Loucy (cell line): ENCODE results near the gene GCHFR.

Experiments used
- H2AFZ ChIP-seq: fragments of 200-600 bp; sonication (generic); 2 replicates; pipeline ENCODE4 v1.6.0; 2016; ENCODE audit warnings: antibody characterized with exemption, mild to moderate bottlenecking, low read length, moderate library complexity
- H3F3A ChIP-seq: fragments of 200-600 bp; 2 replicates; pipeline ENCODE4 v1.6.0; 2016; ENCODE audit warnings: antibody characterized with exemption, low read depth, mild to moderate bottlenecking
- H3K27me3 ChIP-seq: fragments of 200-600 bp; sonication (generic); 2 replicates; pipeline ENCODE4 v1.6.1; 2014; ENCODE audit warnings: low read length, mild to moderate bottlenecking; ENCODE audit not compliant: insufficient read depth, poor library complexity, severe bottlenecking
- H3K36me3 ChIP-seq: fragments of 200-600 bp; sonication (generic); 2 replicates; pipeline ENCODE4 v1.6.1; 2016; ENCODE audit warnings: low read length; ENCODE audit not compliant: insufficient read depth
- H3K4me1 ChIP-seq: fragments of 200-600 bp; sonication (generic); 2 replicates; pipeline ENCODE4 v1.5.1; 2014; ENCODE audit warnings: low read length, mild to moderate bottlenecking; ENCODE audit not compliant: insufficient read depth, poor library complexity, severe bottlenecking
- H3K4me2 ChIP-seq: fragments of 200-600 bp; sonication (generic); 2 replicates; pipeline ENCODE4 v1.6.0; 2014; ENCODE audit warnings: antibody characterized with exemption, low read length, low read depth, mild to moderate bottlenecking; ENCODE audit not compliant: poor library complexity, severe bottlenecking
- H3K4me3 ChIP-seq: fragments of 200-600 bp; sonication (generic); 2 replicates; pipeline ENCODE4 v1.5.1; 2014; ENCODE audit warnings: low read length, mild to moderate bottlenecking, mixed read lengths; ENCODE audit not compliant: poor library complexity, severe bottlenecking
- H3K79me2 ChIP-seq: fragments of 200-600 bp; sonication (generic); 2 replicates; pipeline ENCODE4 v1.6.1; 2014; ENCODE audit warnings: low read length; ENCODE audit not compliant: insufficient read depth
- H3K9ac ChIP-seq: fragments of 200-600 bp; sonication (generic); 2 replicates; pipeline ENCODE4 v1.6.0; 2014; ENCODE audit warnings: mild to moderate bottlenecking, low read depth, low read length, moderate library complexity; ENCODE audit not compliant: poor library complexity, severe bottlenecking
- H3K9me2 ChIP-seq: fragments of 200-600 bp; sonication (generic); replicated peaks from 2 replicates; pipeline ENCODE4 v1.6.1; 2016; ENCODE audit warnings: low read depth, low read length, mixed read lengths
- H3K9me3 ChIP-seq: fragments of 200-600 bp; sonication (generic); 2 replicates; pipeline ENCODE4 v1.6.1; 2014; ENCODE audit warnings: mild to moderate bottlenecking, antibody characterized with exemption, low read length, low read depth; ENCODE audit not compliant: insufficient read depth
- H4K20me1 ChIP-seq: fragments of 200-600 bp; sonication (generic); 2 replicates; pipeline ENCODE4 v1.6.0; 2014; ENCODE audit warnings: antibody characterized with exemption, low read length, mild to moderate bottlenecking; ENCODE audit not compliant: insufficient read depth, poor library complexity, severe bottlenecking
- EZH2phosphoT487 ChIP-seq: fragments of 200-600 bp; IDR thresholded peaks from 2 replicates; pipeline ENCODE4 v1.6.1; 2018; ENCODE audit warnings: antibody characterized with exemption, mild to moderate bottlenecking, moderate library complexity, borderline replicate concordance
- TF ChIP-seq, protein P1 (sequence below): fragments of 200-600 bp; sonication (generic); conservative IDR thresholded peaks from 2 replicates; pipeline ENCODE4 v1.5.1; 2014; ENCODE audit warnings: mild to moderate bottlenecking, antibody characterized with exemption, low read length

GCHFR gene

DNA sequence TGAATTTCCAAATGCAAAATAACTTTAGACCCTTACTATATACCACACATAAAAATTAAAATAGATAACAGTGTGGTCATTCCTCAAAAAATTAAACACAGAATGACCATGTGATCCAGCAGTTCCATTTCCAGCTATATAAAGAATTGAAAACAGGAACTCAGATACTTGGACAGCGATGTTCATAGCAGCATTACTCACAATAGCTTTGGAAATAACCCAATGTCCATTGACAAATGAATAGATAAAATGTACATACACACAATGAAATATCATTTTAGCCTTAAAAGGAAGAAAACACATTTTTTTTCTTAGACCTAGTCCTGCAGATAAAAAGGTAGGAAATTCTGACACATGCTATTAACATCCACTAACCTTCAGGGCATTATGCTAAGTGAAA lies 42.2 kb upstream of the GCHFR start:
- no peaks in the 10 kb centered on the region for H3K27me3 ChIP-seq
- no peaks in the 10 kb centered on the region for H4K20me1 ChIP-seq
- H3K4me3 ChIP-seq: no peak overlapping the region
- H3K4me2 ChIP-seq: no peak overlapping the region
- H3K9me2 ChIP-seq: no peaks in the 10 kb centered on the region
- no peak overlapping the region for H3K9ac ChIP-seq
- TF ChIP-seq, protein P1, sequence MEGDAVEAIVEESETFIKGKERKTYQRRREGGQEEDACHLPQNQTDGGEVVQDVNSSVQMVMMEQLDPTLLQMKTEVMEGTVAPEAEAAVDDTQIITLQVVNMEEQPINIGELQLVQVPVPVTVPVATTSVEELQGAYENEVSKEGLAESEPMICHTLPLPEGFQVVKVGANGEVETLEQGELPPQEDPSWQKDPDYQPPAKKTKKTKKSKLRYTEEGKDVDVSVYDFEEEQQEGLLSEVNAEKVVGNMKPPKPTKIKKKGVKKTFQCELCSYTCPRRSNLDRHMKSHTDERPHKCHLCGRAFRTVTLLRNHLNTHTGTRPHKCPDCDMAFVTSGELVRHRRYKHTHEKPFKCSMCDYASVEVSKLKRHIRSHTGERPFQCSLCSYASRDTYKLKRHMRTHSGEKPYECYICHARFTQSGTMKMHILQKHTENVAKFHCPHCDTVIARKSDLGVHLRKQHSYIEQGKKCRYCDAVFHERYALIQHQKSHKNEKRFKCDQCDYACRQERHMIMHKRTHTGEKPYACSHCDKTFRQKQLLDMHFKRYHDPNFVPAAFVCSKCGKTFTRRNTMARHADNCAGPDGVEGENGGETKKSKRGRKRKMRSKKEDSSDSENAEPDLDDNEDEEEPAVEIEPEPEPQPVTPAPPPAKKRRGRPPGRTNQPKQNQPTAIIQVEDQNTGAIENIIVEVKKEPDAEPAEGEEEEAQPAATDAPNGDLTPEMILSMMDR: no peak
- no peak for TF ChIP-seq EZH2phosphoT487
- no peaks in the 10 kb centered on the region for H3K4me1 ChIP-seq
- no peaks in the 10 kb centered on the region for H3K79me2 ChIP-seq
- peaks cover 4% of the 10 kb centered on the region; the same call in 1 of the 2 replicates for H3F3A ChIP-seq
- no peak overlapping the region for H2AFZ ChIP-seq
- H3K36me3 ChIP-seq: peaks cover 69% of the 10 kb centered on the region
- H3K9me3 ChIP-seq: no peaks in the 10 kb centered on the region

DNA sequence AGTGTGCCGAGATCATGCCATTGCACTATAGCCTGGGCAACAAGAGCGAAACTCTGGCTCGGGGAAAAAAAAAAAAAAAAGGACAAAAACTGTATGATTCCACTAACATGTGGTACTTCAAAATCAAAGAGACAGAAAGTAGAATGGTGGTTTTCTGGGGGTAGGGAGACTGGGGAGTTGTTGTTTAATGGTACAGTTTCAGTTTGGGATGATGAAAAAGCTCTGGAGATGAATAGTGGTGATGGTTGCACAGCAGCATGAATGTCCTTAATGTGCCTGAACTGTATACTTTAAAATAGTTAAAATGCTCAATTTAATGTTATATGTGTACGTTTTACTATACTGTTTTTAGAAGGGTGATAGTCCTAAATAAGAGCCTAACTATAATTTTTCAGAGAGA lies 41.5 kb upstream of the GCHFR start:
- H3K79me2 ChIP-seq: no peaks in the 10 kb centered on the region
- H3K9me2 ChIP-seq: no peaks in the 10 kb centered on the region
- no peaks in the 10 kb centered on the region for H3K27me3 ChIP-seq
- no peaks in the 10 kb centered on the region for H3K4me1 ChIP-seq
- H3F3A ChIP-seq: peaks cover 4% of the 10 kb centered on the region; the same call in 1 of the 2 replicates
- no peak overlapping the region for H2AFZ ChIP-seq
- no peak overlapping the region for H3K4me2 ChIP-seq
- no peak overlapping the region for H3K9ac ChIP-seq
- no peaks in the 10 kb centered on the region for H3K9me3 ChIP-seq
- TF ChIP-seq EZH2phosphoT487: no peak
- TF ChIP-seq, protein P1: no peak
- peaks cover 65% of the 10 kb centered on the region for H3K36me3 ChIP-seq
- H3K4me3 ChIP-seq: no peak overlapping the region
- no peaks in the 10 kb centered on the region for H4K20me1 ChIP-seq

DNA sequence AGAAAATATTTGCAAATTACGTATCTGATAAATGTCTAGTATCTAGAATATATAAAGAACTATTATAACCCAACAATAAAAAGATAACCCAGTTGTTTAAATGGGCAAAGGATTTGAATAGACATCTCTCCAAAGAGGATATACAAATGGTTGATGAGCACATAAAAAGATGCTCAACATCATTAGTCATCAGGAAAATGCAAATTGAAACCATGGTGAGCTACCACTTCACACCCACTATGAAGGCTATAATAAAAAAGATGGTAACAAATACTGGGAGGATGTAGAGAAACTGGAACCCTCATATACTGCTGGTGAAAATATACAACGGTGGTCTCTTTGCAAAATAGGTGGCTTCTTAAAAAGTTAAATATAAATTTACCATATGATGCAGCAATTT lies 40.9 kb upstream of the GCHFR start:
- H3K9ac ChIP-seq: no peak overlapping the region
- no peaks in the 10 kb centered on the region for H3K4me1 ChIP-seq
- H3K27me3 ChIP-seq: no peaks in the 10 kb centered on the region
- no peak overlapping the region for H2AFZ ChIP-seq
- H3K9me2 ChIP-seq: no peaks in the 10 kb centered on the region
- no peaks in the 10 kb centered on the region for H3K9me3 ChIP-seq
- no peak overlapping the region for H3K4me3 ChIP-seq
- peaks cover 4% of the 10 kb centered on the region; the same call in 1 of the 2 replicates for H3F3A ChIP-seq
- H3K36me3 ChIP-seq: peaks cover 59% of the 10 kb centered on the region; the same call in 1 of the 2 replicates
- H3K79me2 ChIP-seq: no peaks in the 10 kb centered on the region
- H4K20me1 ChIP-seq: no peaks in the 10 kb centered on the region
- no peak for TF ChIP-seq EZH2phosphoT487
- TF ChIP-seq, protein P1: no peak
- no peak overlapping the region for H3K4me2 ChIP-seq
